HEK293 (cell line): ENCODE results near the gene CHRNE.

Source experiments
- CTCF ChIA-PET: fragments of 350-600 bp; formaldehyde crosslinking; extraction: SDS; loops from one replicate; lab custom pipeline; 2021; ENCODE audit warnings: antibody characterized with exemption; lab: Yijun Ruan, JAX
- POLR2A ChIA-PET: fragments of 300-600 bp; formaldehyde crosslinking; extraction: SDS; loops from one replicate; lab custom pipeline; 2020; ENCODE audit warnings: antibody characterized with exemption, inconsistent platforms; lab: Yijun Ruan, JAX
- H3K27ac ChIP-seq: fragments of 200-500 bp; sonication (Bioruptor generic); 2 replicates; pipeline ENCODE4 v1.5.1; 2014; ENCODE audit warnings: low read depth, low read length, control low read depth, inconsistent platforms; ENCODE audit errors: extremely low read depth
- H3K36me3 ChIP-seq, 2 experiments: fragments of 200-500 bp in 1 of 2; sonication (Bioruptor generic) in 1 of 2; 1 replicate in 1 of 2; 2 replicates in 1 of 2; pipeline ENCODE4 v1.5.1; 2014 to 2017; ENCODE audit warnings: inconsistent platforms in 2 of 2, low read length in 2 of 2; ENCODE audit not compliant: control insufficient read depth in 2 of 2, insufficient read depth in 1 of 2
- H3K4me1 ChIP-seq: fragments of 200-500 bp; sonication (Bioruptor generic); 2 replicates; pipeline ENCODE4 v1.5.1; 2014; ENCODE audit warnings: mild to moderate bottlenecking, low read length, inconsistent platforms; ENCODE audit not compliant: control insufficient read depth, insufficient read depth
- H3K4me3 ChIP-seq: 2 replicates; pipeline ENCODE4 v1.5.1; 2011; ENCODE audit warnings: low read depth, mild to moderate bottlenecking, control low read depth, low read length, moderate library complexity
- H3K9me3 ChIP-seq: fragments of 200-500 bp; sonication (Bioruptor generic); 2 replicates; pipeline ENCODE4 v1.5.1; 2014; ENCODE audit warnings: low read depth, low read length, inconsistent platforms; ENCODE audit not compliant: control insufficient read depth, insufficient read depth
- GLIS1 ChIP-seq: fragments of 450-650 bp; formaldehyde crosslinking; IDR thresholded peaks from 2 replicates; pipeline ENCODE4 v1.5.1; 2016; ENCODE audit warnings: missing biosample characterization, missing genetic modification characterization
- KLF10 ChIP-seq: fragments of 450-650 bp; IDR thresholded peaks from 2 replicates; pipeline ENCODE4 v1.5.1; 2018; ENCODE audit warnings: missing biosample characterization, mild to moderate bottlenecking, missing genetic modification characterization
- KLF9 ChIP-seq: fragments of 450-650 bp; formaldehyde crosslinking; IDR thresholded peaks from 2 replicates; pipeline ENCODE4 v1.5.1; 2016; ENCODE audit warnings: missing biosample characterization, missing genetic modification characterization, low read depth
- PRDM2 ChIP-seq: fragments of 450-650 bp; formaldehyde crosslinking; IDR thresholded peaks from 2 replicates; pipeline ENCODE4 v1.5.1; 2016; ENCODE audit warnings: missing biosample characterization, missing genetic modification characterization, borderline replicate concordance
- ZBTB11 ChIP-seq: fragments of 450-650 bp; formaldehyde crosslinking; conservative IDR thresholded peaks from 2 replicates; pipeline ENCODE4 v1.5.1; 2016; ENCODE audit warnings: low read depth, missing biosample characterization, missing genetic modification characterization
- ZBTB20 ChIP-seq: fragments of 450-650 bp; formaldehyde crosslinking; IDR thresholded peaks from 2 replicates; pipeline ENCODE4 v1.5.1; 2016; ENCODE audit warnings: missing biosample characterization, missing genetic modification characterization
- ZBTB26 ChIP-seq: fragments of 450-650 bp; formaldehyde crosslinking; optimal IDR thresholded peaks from 2 replicates; pipeline ENCODE3; 2016; ENCODE audit warnings: missing biosample characterization, mild to moderate bottlenecking, missing genetic modification characterization
- ZNF155 ChIP-seq: fragments of 450-650 bp; formaldehyde crosslinking; IDR thresholded peaks from 2 replicates; pipeline ENCODE4 v1.5.1; 2016; ENCODE audit warnings: missing biosample characterization, missing genetic modification characterization
- ZNF169 ChIP-seq: fragments of 450-650 bp; formaldehyde crosslinking; IDR thresholded peaks from 2 replicates; pipeline ENCODE4 v1.5.1; 2016; ENCODE audit warnings: missing biosample characterization, missing genetic modification characterization
- ZNF223 ChIP-seq: fragments of 450-650 bp; formaldehyde crosslinking; IDR thresholded peaks from 2 replicates; pipeline ENCODE4 v1.5.1; 2016; ENCODE audit warnings: missing biosample characterization, missing genetic modification characterization
- ZNF302 ChIP-seq: fragments of 450-650 bp; formaldehyde crosslinking; IDR thresholded peaks from 2 replicates; pipeline ENCODE4 v1.5.1; 2016; ENCODE audit warnings: missing biosample characterization, missing genetic modification characterization, low read depth
- ZNF362 ChIP-seq: fragments of 450-650 bp; formaldehyde crosslinking; IDR thresholded peaks from 2 replicates; pipeline ENCODE4 v1.5.1; 2016; ENCODE audit warnings: missing biosample characterization, missing genetic modification characterization
- ZNF433 ChIP-seq: fragments of 450-650 bp; formaldehyde crosslinking; IDR thresholded peaks from 2 replicates; pipeline ENCODE4 v1.5.1; 2016; ENCODE audit warnings: missing biosample characterization, missing genetic modification characterization, low read depth
- ZNF529 ChIP-seq: fragments of 450-650 bp; formaldehyde crosslinking; IDR thresholded peaks from 2 replicates; pipeline ENCODE4 v1.5.1; 2017; ENCODE audit warnings: missing genetic modification characterization, missing biosample characterization; ENCODE audit not compliant: insufficient replicate concordance
- ZNF624 ChIP-seq: fragments of 450-650 bp; formaldehyde crosslinking; IDR thresholded peaks from 2 replicates; pipeline ENCODE4 v1.5.1; 2017; ENCODE audit warnings: missing biosample characterization, missing genetic modification characterization
- ZNF704 ChIP-seq: fragments of 450-650 bp; formaldehyde crosslinking; IDR thresholded peaks from 2 replicates; pipeline ENCODE4 v1.5.1; 2016; ENCODE audit warnings: missing biosample characterization, missing genetic modification characterization
- ZNF777 ChIP-seq: fragments of 450-650 bp; formaldehyde crosslinking; IDR thresholded peaks from 2 replicates; pipeline ENCODE4 v1.5.1; 2017; ENCODE audit warnings: missing biosample characterization, missing genetic modification characterization, borderline replicate concordance
- ZNF843 ChIP-seq: fragments of 450-650 bp; formaldehyde crosslinking; IDR thresholded peaks from 2 replicates; pipeline ENCODE4 v1.5.1; 2016; ENCODE audit warnings: missing biosample characterization, missing genetic modification characterization

The CHRNE gene

GRCh38 chr17:4939546-4939795 lies 36.6 kb upstream of the CHRNE start (continued):
- TF ChIP-seq ZNF704 (tag by site-specific recombination), result no peak
- no peak for TF ChIP-seq ZBTB11 (tag by site-specific recombination)
- no peak for TF ChIP-seq ZNF624 (tag by site-specific recombination)
- no peak for TF ChIP-seq GLIS1 (tag by site-specific recombination)
- TF ChIP-seq ZNF169 (tag by site-specific recombination), result no peak
- TF ChIP-seq ZNF223 (tag by site-specific recombination), result no peak
- no peak for TF ChIP-seq ZNF433
- TF ChIP-seq ZNF362 (tag by site-specific recombination), result no peak

- Histone ChIP-seq H3K4me1 (peaks cover 9% of the 10 kb centered on the region), H3K36me3 (peaks cover 32 to 62% of the 10 kb centered on the region in 2 experiments), H3K27ac (peak overlapping the region; percentile 93), H3K4me3 (peak overlapping the region; percentile 87), H3K9me3 (no peaks in the 10 kb centered on the region)
- TF ChIP-seq KLF9 (tag by site-specific recombination) (no peak), ZNF529 (no peak), ZNF843 (tag by site-specific recombination) (no peak), ZNF302 (tag by site-specific recombination) (no peak), PRDM2 (no peak), ZNF155 (tag by site-specific recombination) (no peak), ZNF777 (tag by site-specific recombination) (no peak), KLF10 (tag by site-specific recombination) (no peak), ZBTB26 (tag by site-specific recombination) (no peak), ZBTB20 (tag by site-specific recombination) (no peak)
- ChIA-PET CTCF (interaction anchor here (0.6 to 3.0 kb wide), 7 partner anchors 9 to 1059 kb away, joined by 3 to 20 read pairs (median 3); partner anchors contain the start of gene PFN1), POLR2A (interaction anchor here (0.5 to 3.4 kb wide), 17 partner anchors 9 to 253 kb away, joined by 3 to 109 read pairs (median 7); partner anchors contain the start of genes CHRNE, ENO3, INCA1 and KIF1C)
Measured at GRCh38 chr17:4938688-4939545, 36.0 kb upstream of the CHRNE start.
